Central memory CD8-positive, alpha-beta T cell (primary cell): ENCODE measurements around the gene MMP13.

Experiments
- ATAC-seq: fragments of 150-1000 bp; cut with Tn5 transposase; replicated peaks from 2 replicates; pipeline ENCODE4 v1.10.0; 2022; ENCODE audit warnings: mild to moderate bottlenecking, moderate FRiP score, moderate number of reproducible peaks; ENCODE audit not compliant: poor library complexity, severe bottlenecking; ENCODE audit errors: extremely low read depth
- DNase-seq, 2 donors: peaks; one replicate each; pipeline ENCODE4 v3.0.0; 2021; ENCODE audit warnings: low spot score in 2 of 2
- H3K27ac Mint-ChIP-seq: one replicate; pipeline ENCODE4 v1.8.0; 2022; ENCODE audit warnings: low read depth, mild to moderate bottlenecking, moderate library complexity, mixed read lengths
- H3K27me3 Mint-ChIP-seq: one replicate; pipeline ENCODE4 v1.8.0; 2022; ENCODE audit warnings: mixed read lengths
- H3K36me3 Mint-ChIP-seq: one replicate; pipeline ENCODE4 v1.8.0; 2022; ENCODE audit warnings: mild to moderate bottlenecking, moderate library complexity, mixed read lengths; ENCODE audit not compliant: insufficient read depth
- H3K4me1 Mint-ChIP-seq: one replicate; pipeline ENCODE4 v1.8.0; 2022; ENCODE audit warnings: mixed read lengths
- H3K4me3 Mint-ChIP-seq: one replicate; pipeline ENCODE4 v1.8.0; 2022; ENCODE audit warnings: mild to moderate bottlenecking, moderate library complexity, mixed read lengths
- H3K9me3 Mint-ChIP-seq: one replicate; pipeline ENCODE4 v1.8.0; 2022; ENCODE audit warnings: mixed read lengths

The MMP13 gene

GRCh38 chr11:102930451-102930850 lies 25.1 kb downstream of the MMP13 start:
- Mint-ChIP-seq H3K4me3 (no peak overlapping the region), H3K27ac (no peak overlapping the region), H3K36me3 (no peaks in the 10 kb centered on the region), H3K9me3 (no peaks in the 10 kb centered on the region), H3K4me1 (no peaks in the 10 kb centered on the region), H3K27me3 (peaks cover 12% of the 10 kb centered on the region)
- DNase-seq (no peak), ATAC-seq (no peak)

DNA sequence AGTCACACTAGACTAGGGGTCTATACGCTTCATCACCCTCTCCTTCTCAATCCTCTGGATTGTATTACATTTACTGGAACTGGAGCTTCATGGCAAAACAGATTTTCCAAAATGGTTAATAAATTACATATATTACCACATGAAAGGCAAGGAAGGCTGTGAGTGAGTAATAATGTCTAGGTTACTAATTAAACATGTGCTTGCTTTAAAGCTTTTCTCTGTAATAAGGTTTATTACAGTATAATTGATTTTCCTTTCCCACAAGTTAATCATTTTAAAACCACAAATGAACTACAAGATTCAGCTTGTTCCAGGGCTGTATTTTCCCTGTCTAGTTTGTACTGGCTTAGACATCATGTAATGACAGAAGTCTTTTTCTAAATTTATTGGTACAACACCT lies 25.6 kb downstream of the MMP13 start:
- DNase-seq (no peak), ATAC-seq (no peak)
- no peaks in the 10 kb centered on the region for H3K9me3 Mint-ChIP-seq
- H3K4me3 Mint-ChIP-seq: no peak overlapping the region
- no peaks in the 10 kb centered on the region for H3K36me3 Mint-ChIP-seq
- H3K27me3 Mint-ChIP-seq: peaks cover 12% of the 10 kb centered on the region
- no peak overlapping the region for H3K27ac Mint-ChIP-seq
- H3K4me1 Mint-ChIP-seq: no peaks in the 10 kb centered on the region

DNA sequence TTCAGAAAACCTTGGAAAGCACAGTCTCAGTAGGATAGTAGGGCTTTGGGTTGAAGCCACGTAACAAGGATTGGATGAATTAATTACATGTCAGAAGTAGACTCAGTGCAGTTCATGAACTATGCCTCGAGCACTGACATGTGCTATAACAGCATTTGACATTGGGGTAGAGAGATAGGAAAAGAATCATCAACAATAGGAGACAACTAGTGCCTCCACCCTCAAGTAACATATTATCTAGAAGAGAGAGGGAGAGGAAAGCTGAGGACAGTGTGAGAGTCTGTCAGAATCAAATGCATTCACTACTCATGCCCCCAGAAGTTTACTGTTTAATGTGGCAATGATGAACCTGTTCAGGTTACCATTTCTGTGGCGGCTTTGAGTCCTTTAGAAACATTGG lies 26.4 kb downstream of the MMP13 start:
- Mint-ChIP-seq H3K27ac (no peak overlapping the region), H3K4me1 (no peaks in the 10 kb centered on the region), H3K9me3 (no peaks in the 10 kb centered on the region), H3K36me3 (no peaks in the 10 kb centered on the region), H3K4me3 (no peak overlapping the region), H3K27me3 (peaks cover 12% of the 10 kb centered on the region)
- DNase-seq: no peak
- ATAC-seq: no peak

GRCh38 chr11:102928247-102928646 lies 27.3 kb downstream of the MMP13 start:
- H3K36me3 Mint-ChIP-seq: no peaks in the 10 kb centered on the region
- H3K27me3 Mint-ChIP-seq: peaks cover 14% of the 10 kb centered on the region
- no peak for ATAC-seq

GRCh38 chr11:102927624-102927990 lies 27.9 kb downstream of the MMP13 start:
- Mint-ChIP-seq H3K4me1 (no peaks in the 10 kb centered on the region), H3K36me3 (no peaks in the 10 kb centered on the region), H3K9me3 (no peaks in the 10 kb centered on the region), H3K4me3 (no peak overlapping the region), H3K27ac (no peak overlapping the region), H3K27me3 (peaks cover 20% of the 10 kb centered on the region)
- ATAC-seq: no peak
- no peak for DNase-seq

More at GRCh38 chr11:102928247-102928646, 27.3 kb downstream of the MMP13 start:
- H3K9me3 Mint-ChIP-seq: no peaks in the 10 kb centered on the region
- H3K4me3 Mint-ChIP-seq: no peak overlapping the region
- no peaks in the 10 kb centered on the region for H3K4me1 Mint-ChIP-seq
- DNase-seq: no peak
- no peak overlapping the region for H3K27ac Mint-ChIP-seq

DNA sequence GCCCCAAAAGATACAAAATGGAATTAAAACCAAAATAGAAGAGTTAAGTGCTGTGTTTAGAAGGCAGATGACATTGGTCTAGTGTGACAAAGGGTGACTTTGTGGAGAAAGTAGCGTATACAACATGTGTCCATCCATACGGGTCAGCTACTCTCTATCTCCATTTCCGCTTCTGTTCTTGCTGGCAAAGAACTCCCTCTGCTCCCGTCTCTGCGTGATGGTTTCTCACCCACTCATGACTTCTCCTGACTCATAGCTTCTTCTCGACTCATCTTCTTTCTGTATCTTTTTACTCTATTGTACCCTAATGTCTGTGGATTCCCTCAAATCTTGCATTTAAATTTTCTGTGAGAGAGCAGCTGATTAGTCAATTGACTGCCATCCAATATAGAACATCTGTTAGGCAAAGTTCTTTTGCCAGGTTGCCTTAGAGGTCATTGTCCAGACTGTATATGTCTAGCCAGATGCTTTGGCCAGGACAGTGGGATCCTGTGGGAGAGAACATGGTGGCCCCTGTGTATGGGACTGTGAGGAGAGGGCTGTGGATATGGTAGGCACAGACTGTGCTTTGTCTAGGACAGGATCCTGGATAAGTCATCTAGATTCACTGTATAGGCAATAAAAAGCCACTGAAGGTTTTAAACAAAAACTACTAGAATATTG lies 28.4 kb downstream of the MMP13 start:
- no peaks in the 10 kb centered on the region for H3K4me1 Mint-ChIP-seq
- no peaks in the 10 kb centered on the region for H3K9me3 Mint-ChIP-seq
- H3K36me3 Mint-ChIP-seq: no peaks in the 10 kb centered on the region
- peaks cover 21% of the 10 kb centered on the region for H3K27me3 Mint-ChIP-seq
- DNase-seq (no peak), ATAC-seq (no peak)
- H3K27ac Mint-ChIP-seq: no peak overlapping the region
- H3K4me3 Mint-ChIP-seq: no peak overlapping the region

DNA sequence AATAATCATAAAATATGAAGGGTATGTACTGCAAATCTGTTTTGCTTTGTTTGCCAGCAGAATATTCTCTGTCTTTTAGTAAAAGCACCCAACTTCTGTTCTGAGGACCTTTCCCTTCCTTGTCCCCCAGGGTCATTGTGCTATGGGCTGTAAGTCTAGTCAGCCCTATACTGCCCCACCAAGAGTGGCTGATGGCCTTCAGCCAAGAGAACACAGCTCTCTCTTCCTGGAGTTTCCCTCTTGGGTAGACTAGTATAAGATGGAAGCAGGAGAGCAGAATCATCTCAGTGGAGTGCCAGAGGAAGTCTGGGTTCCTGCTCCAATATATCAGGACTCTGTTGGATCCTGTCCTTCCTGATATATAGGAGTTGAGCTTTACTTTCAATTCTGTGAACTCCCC lies 29.0 kb downstream of the MMP13 start:
- no peak for ATAC-seq
- H3K4me1 Mint-ChIP-seq: no peaks in the 10 kb centered on the region

GRCh38 chr11:102925988-102926387 lies 29.5 kb downstream of the MMP13 start:
- Mint-ChIP-seq H3K4me1 (no peaks in the 10 kb centered on the region), H3K4me3 (no peak overlapping the region), H3K27ac (no peak overlapping the region), H3K9me3 (no peaks in the 10 kb centered on the region), H3K36me3 (no peaks in the 10 kb centered on the region), H3K27me3 (peaks cover 23% of the 10 kb centered on the region)
- DNase-seq: no peak
- no peak for ATAC-seq

More for the DNA sequence above, 29.0 kb downstream of the MMP13 start:
- no peak for DNase-seq
- Mint-ChIP-seq H3K9me3 (no peaks in the 10 kb centered on the region), H3K4me3 (no peak overlapping the region), H3K27me3 (peaks cover 23% of the 10 kb centered on the region), H3K36me3 (no peaks in the 10 kb centered on the region), H3K27ac (no peak overlapping the region)

GRCh38 chr11:102924851-102925380 lies 30.6 kb downstream of the MMP13 start:
- Mint-ChIP-seq H3K4me1 (peaks cover 4% of the 10 kb centered on the region), H3K36me3 (no peaks in the 10 kb centered on the region), H3K27me3 (peaks cover 20% of the 10 kb centered on the region), H3K9me3 (no peaks in the 10 kb centered on the region), H3K4me3 (no peak overlapping the region), H3K27ac (no peak overlapping the region)
- ATAC-seq: no peak
- no peak for DNase-seq

DNA sequence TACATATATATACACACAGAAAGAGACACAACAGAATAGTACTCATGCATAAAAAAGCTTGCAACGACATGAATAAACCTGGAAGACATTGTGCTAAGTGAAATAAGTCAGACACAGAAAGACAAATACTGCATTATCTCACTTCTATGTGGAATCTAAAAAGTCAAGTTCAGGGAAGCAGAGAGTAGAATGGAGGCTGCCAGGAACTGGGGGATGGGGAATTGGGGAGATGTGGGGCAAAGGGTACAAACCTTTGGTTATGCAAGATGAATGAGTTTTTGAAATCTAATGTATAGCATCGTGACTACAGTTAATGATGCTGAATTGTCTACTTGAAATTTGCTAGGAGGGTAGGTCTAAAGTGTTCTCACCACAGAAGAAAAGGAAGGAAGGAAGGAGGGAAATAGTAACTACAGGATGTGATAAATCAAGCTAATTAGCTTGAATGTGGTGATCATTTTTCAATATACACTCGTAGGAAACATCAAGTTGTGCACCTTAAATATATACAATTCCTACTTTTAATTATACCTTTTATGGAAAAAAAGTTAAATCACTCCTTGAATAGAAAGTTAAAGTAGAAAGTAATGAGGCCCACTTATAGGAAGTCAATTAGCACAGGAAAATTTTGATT lies 33.8 kb downstream of the MMP13 start:
- DNase-seq (no peak), ATAC-seq (no peak)
- Mint-ChIP-seq H3K27ac (no peak overlapping the region), H3K4me3 (no peak overlapping the region), H3K4me1 (peaks cover 6% of the 10 kb centered on the region), H3K27me3 (peaks cover 21% of the 10 kb centered on the region), H3K36me3 (no peaks in the 10 kb centered on the region), H3K9me3 (no peaks in the 10 kb centered on the region)

GRCh38 chr11:102920118-102920684 lies 35.3 kb downstream of the MMP13 start:
- Mint-ChIP-seq H3K4me3 (no peak overlapping the region), H3K36me3 (no peaks in the 10 kb centered on the region), H3K9me3 (no peaks in the 10 kb centered on the region), H3K4me1 (peaks cover 6% of the 10 kb centered on the region), H3K27me3 (peaks cover 36% of the 10 kb centered on the region), H3K27ac (no peak overlapping the region)
- ATAC-seq (no peak), DNase-seq (no peak)

DNA sequence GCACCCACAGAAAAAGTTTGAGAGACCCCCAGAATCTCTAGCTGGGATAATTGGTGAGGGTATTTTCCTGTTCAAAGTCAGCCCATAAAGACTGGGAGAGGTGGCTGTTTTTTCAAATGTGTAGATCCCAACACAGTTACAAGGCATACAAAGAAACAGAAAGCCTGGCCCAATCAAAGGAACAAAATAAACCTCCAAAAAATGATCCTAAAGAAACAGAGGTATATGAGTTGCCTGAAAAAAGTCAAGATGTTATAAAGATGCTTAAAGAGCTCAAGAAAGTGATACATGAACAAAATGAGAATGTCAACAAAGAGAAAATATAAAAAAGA lies 40.5 kb downstream of the MMP13 start:
- Mint-ChIP-seq H3K27ac (no peak overlapping the region), H3K27me3 (peaks cover 19% of the 10 kb centered on the region)
- no peak for ATAC-seq

More for the DNA sequence above, 40.5 kb downstream of the MMP13 start:
- DNase-seq: no peak
- Mint-ChIP-seq H3K4me1 (peaks cover 2% of the 10 kb centered on the region), H3K4me3 (no peak overlapping the region), H3K36me3 (no peaks in the 10 kb centered on the region), H3K9me3 (no peaks in the 10 kb centered on the region)
